SKM-1 (cell line): ENCODE results near the gene NEDD1.

Experiments used
- DNase-seq: peaks from one replicate; lab custom pipeline; 2025; ENCODE audit not compliant: unreplicated experiment; lab: John Stamatoyannopoulos, UW

NEDD1 gene

DNA sequence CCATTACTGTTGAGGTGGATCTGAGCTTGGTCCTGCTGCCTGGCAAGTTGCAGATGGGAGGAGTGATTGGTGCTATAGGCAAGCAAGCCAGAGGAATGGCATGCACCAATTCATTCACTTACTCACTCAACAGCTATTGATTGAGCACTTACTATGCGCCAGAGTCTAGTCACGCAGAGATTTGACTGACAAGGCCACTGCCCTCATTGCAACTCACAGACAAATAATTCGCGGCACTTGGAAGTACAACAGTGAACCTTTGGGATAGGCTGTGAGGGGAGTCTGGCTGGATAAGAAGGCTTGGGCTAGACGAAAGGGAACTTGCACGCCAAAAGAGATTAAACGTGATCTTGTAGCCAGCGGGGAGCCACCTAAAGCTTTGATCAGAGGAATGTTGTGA, 96.2 kb downstream of the NEDD1 start:
- DNase-seq = no peak
